Measurements from ENCODE around the gene SLC25A2. TPM values are rescaled to one million over a fixed set of nuclear protein-coding genes. Genes with fewer than 3 reads are reported as not detected.
"Not testable (repeated sequence)": the region's sequence is repeated elsewhere in the genome, so short reads cannot be mapped to it uniquely, and the experiment has no call there.

SLC25A2 gene
- total RNA-seq, 1 donor from 2014 or later: not detected

DNA sequence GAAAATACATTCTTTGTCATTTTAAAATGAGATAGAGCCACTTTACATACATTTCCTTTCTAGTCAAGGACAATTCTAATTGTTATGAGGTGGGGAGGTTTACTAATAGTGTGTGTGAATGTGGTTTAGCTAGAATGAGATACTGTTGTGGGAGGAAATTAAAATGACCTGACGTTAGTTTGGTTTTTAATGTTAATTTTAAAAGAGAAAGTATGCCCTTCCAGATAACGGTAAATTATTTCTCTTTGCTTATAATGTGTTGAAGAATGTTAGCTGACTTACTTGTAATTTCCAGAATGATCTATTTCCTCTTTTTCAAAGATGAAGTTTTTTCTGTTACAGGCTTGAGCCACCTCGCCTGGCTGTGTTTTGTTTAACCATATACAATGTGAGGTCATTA, 18.4 kb upstream of the SLC25A2 start:
- H3K4me3 ChIP-seq (ENCODE audit: low read depth, low read length): no peak overlapping the region
- DNase-seq (ENCODE audit: low read depth): no peak
- TF ChIP-seq, protein P1, sequence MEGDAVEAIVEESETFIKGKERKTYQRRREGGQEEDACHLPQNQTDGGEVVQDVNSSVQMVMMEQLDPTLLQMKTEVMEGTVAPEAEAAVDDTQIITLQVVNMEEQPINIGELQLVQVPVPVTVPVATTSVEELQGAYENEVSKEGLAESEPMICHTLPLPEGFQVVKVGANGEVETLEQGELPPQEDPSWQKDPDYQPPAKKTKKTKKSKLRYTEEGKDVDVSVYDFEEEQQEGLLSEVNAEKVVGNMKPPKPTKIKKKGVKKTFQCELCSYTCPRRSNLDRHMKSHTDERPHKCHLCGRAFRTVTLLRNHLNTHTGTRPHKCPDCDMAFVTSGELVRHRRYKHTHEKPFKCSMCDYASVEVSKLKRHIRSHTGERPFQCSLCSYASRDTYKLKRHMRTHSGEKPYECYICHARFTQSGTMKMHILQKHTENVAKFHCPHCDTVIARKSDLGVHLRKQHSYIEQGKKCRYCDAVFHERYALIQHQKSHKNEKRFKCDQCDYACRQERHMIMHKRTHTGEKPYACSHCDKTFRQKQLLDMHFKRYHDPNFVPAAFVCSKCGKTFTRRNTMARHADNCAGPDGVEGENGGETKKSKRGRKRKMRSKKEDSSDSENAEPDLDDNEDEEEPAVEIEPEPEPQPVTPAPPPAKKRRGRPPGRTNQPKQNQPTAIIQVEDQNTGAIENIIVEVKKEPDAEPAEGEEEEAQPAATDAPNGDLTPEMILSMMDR (conservative IDR thresholded peaks at IDR 0.05; ENCODE audit: low read depth, low read length): no peak

DNA sequence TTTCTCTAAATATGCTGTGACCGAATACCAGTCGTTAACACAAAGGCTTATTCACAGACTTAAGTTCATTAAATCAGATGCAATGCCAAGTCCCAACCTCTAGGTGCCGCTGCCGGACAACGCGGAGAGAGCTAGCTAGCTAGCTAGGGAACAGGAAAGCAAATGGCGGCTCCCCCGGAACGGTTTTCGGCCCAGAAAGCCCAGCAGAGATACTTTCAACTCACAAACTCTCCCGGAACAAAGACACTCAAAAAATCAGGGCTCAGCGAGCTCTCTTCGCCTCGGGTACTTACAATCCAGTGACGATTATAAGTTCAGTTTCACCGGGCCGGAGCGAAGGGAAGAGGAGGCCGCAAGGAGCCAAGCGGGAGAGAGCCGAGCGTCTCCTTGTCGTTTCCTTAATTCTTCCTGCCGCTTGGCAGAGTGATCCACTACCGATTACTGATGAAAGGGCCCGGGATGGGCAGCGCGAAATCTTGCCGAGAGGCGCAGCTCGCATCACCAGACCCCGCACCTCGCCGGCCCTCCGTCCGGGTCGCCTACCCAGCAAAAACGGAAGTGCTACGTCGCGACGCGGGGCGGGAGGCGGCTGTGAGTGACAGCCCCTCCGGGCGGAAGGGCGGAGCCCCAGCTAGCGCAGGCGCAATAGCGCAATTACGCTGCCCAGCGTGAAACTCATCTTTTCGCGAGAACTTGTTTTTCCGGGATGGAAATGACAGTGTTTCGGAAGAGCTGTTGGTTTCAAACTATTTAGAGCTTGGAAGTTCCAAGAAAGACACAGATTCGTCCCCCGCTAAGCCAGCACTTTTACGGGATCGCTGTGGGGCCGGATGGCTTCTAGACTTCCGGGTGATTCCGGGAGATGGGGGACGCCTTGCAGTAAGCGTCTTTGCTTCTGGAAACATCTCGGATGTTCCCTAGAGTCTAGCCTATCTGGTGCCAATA, 16.6 kb upstream of the SLC25A2 start, which contains the start of gene TAF7:
TAF7 (minus strand) TSS at position 560 of the 945 bp plus-strand sequence. CDS start 740 bp downstream, outside the sequence.
- H3K4me3 ChIP-seq (ENCODE audit: low read depth, low read length): peak within 1 kb of the TSS; percentile 96
- DNase-seq (ENCODE audit: low read depth): peak; percentile 64
- TF ChIP-seq, protein P1 (conservative IDR thresholded peaks at IDR 0.05; ENCODE audit: low read depth, low read length): peak; percentile 93

DNA sequence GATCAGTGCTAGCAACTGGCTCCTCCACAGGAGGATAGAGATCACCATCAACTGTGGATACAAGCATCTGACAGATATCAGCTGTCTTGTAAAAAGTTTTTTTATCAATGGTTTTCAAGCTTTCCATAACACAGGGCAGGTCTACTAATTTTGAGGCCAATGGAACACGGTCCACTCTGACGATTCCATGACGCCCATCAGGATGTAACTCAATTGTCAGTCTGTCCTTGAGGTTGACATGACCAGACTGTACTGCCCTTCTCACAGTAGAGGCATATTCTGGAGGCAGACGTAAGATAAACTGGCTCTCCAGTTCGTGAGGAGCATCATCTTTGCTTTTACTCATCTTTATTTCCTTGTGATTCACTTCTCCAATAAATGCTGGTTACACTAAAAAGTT, 15.8 kb upstream of the SLC25A2 start:
- TF ChIP-seq, protein P1 (conservative IDR thresholded peaks at IDR 0.05; ENCODE audit: low read depth, low read length): no peak
- peak overlapping the region; percentile 96 for H3K4me3 ChIP-seq (ENCODE audit: low read depth, low read length)
- no peak for DNase-seq (ENCODE audit: low read depth)

DNA sequence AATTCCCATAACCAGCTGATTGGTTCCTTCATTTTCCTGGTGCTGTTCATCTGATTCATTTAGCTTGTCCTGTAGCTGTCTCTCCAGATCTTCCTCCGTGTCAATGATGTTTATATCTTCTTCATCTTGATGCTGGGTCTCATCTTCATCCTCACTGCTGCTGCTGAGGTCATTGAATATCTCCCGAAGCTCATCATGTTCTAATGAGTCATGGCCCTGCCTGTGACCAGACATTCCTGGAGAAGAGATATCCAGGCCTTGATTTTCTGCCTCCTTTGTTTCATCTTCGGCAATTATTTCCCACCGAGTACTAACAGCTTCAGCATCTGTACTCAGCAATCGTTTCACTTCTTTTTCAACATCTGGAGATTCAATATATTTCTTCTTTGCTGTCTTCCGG, 15.4 kb upstream of the SLC25A2 start:
- no peak overlapping the region for H3K4me3 ChIP-seq (ENCODE audit: low read depth, low read length)
- DNase-seq (ENCODE audit: low read depth): no peak
- TF ChIP-seq, protein P1 (conservative IDR thresholded peaks at IDR 0.05; ENCODE audit: low read depth, low read length): no peak

DNA sequence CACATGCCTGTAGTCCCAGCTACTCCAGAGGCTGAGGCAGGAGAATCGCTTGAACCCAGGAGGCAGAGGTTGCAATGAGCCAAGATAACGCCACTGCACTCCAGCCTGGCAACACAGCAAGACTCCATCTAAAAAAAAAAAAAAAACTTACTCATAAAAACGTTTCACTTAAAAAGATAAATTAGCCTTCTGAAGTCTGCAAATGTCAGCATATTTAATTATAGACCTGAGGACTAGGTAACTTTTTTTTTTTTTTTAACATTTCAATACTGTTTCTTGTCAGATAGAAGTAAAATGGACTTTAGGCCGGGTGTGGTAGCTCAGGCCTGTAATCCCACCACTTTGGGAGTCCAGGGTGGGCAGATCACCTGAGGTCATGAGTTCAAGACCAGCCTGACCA, 13.1 kb upstream of the SLC25A2 start:
- not testable (repeated sequence) for H3K4me3 ChIP-seq (ENCODE audit: low read depth, low read length); DNase-seq (ENCODE audit: low read depth)

DNA sequence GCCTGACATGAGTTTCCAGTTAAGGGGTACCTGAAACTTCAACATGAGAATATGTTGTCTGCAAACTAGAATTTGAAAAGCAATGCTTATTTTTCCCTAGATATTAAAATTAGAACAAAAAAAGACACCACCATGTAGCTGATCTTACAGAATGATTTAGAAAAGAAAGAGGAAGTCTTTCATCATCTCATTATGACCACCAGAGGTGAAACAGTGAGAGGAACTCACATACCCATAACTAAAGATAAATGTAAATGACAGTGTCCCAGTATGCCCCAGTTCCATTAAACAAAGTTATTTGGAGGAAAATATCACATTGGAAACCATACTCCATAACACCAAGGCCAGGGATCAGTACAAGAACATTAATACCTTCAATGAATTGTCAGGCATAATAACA, 9.9 kb upstream of the SLC25A2 start:
- TF ChIP-seq, protein P1 (conservative IDR thresholded peaks at IDR 0.05; ENCODE audit: low read depth, low read length): no peak
- no peak overlapping the region for H3K4me3 ChIP-seq (ENCODE audit: low read depth, low read length)
- DNase-seq (ENCODE audit: low read depth): no peak

DNA sequence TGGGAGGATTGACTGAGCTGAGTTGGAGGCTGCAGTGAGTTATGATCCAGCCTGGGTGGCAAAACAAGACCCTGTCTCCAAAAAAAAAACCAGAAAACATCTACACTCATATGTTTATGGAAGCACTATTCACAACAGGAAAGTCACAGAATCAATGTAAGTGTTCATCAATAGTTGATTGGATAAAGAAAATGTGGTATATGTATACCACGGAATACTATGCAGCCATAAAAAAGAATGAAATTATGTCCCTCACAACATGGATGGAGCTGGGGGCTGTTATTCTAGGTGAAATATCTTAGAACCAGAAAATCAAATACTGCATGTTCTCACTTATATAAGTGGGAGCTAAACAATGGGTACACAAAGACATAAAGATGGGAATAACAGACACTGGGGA, 2.8 kb upstream of the SLC25A2 start:
- no peak for DNase-seq (ENCODE audit: low read depth)
- no peak overlapping the region for H3K4me3 ChIP-seq (ENCODE audit: low read depth, low read length)
- TF ChIP-seq, protein P1 (conservative IDR thresholded peaks at IDR 0.05; ENCODE audit: low read depth, low read length): no peak

Data from epithelial cell of proximal tubule (primary cell).